ENCODE measurements around the gene LAPTM4A. TPM values are rescaled to one million over a fixed set of nuclear protein-coding genes. Genes with fewer than 3 reads are reported as not detected.
A peak's percentile ranks its signal among the peaks of the same experiment; 100 is the strongest.

Gene LAPTM4A
- total and polyA plus RNA-seq, 4 donors, result 211 to 327 (median 246) TPM

DNA sequence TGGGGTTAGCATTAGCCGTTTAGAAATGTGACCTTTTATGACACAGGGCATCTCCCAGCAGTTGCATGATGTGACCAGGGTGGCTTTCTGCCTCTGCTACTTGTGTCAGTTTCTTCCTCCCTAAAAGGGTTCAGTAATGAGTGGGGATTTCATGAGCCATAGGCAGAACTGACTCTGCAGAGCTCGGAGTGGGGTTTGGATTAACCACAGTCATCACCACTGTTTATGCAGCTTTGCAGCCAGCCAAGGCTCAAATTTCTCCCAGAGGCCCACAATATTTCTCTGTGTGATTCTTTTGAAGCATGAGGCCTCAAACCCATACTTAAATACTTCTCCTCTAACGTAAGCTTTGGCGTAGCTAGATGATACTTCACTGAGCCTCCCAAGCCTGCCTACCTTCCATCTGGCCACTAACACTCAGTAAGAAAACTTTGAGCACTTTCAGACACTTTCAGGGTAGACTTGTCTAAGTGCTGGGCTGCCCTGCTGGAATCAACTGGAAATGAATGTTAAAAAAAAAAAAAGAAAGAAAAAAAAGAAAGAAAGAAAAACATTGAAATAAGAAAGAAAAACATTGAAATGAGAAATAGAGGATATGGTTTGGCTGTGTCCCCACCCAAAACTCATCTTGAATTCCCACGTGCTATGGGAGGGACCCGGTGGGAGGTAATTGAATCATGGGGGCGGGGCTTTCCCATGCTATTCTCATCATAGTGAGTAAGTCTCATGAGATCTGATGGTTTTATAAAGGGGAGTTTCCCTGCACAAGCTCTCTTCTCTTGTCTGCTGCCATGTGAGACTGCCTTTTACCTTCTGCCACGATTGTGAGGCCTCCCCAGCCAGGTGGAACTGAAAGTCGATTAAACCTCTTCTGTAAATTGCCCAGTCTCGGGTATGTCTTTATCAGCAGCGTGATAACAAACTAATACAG, 11.5 kb upstream of the LAPTM4A start:
- DNase-seq, result peak; percentile 75 to 84
- peak overlapping the region; percentile 15 to 42 for H3K27ac ChIP-seq (ENCODE audit: low read depth in 1 of 2, low read length in 2 of 2)
- H3K9me3 ChIP-seq (ENCODE audit: control insufficient read depth, low read length), result no peaks in the 10 kb centered on the region
- peak; percentile 83 for ATAC-seq (ENCODE audit: low FRiP score)
- no peaks in the 10 kb centered on the region for H3K36me3 ChIP-seq (ENCODE audit: control insufficient read depth in 1 of 2, insufficient read depth in 2 of 2, low read length in 1 of 2)
- intact Hi-C loops (cut with DNase I), result no loop called here
- H3K27me3 ChIP-seq (ENCODE audit: control insufficient read depth in 1 of 2, insufficient read depth in 2 of 2, low read length in 1 of 2), result no peaks in the 10 kb centered on the region
- H3K4me3 ChIP-seq (ENCODE audit: low read length in 2 of 2), result no peak overlapping the region
- H3K4me1 ChIP-seq (ENCODE audit: control insufficient read depth in 1 of 2, insufficient read depth in 2 of 2, low read length in 2 of 2), result no peaks in the 10 kb centered on the region
- 38 to 46% methylated on average over 11 of the region's 11 CpGs for WGBS, 2 donors

DNA sequence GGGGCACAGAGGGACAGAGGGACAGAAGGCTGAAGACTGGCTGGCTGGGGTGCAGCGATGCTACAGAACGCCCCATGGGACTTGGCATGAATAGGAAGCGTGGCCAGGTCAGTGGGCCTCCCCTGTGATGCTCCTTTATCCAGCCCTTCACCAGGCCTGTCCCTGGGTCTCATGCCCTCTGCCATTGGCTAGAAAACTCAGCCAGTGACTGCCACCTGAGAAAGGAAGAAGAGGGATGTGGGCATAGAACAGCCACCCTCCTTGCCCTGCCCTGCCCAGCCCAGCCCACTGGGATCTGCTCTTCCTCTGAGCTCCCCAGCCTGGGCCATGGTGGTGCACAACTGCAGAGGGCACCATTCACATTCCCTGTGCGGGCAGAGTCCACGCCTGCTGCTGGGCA, 10.5 kb upstream of the LAPTM4A start:
- intact Hi-C loops (cut with DNase I), result no loop called here
- Histone ChIP-seq H3K27ac (ENCODE audit: low read depth in 1 of 2, low read length in 2 of 2) (peak overlapping the region in 1 of 2 donors; percentile 7), H3K4me3 (ENCODE audit: low read length in 2 of 2) (no peak overlapping the region), H3K9me3 (ENCODE audit: control insufficient read depth, low read length) (no peaks in the 10 kb centered on the region), H3K36me3 (ENCODE audit: control insufficient read depth in 1 of 2, insufficient read depth in 2 of 2, low read length in 1 of 2) (no peaks in the 10 kb centered on the region), H3K4me1 (ENCODE audit: control insufficient read depth in 1 of 2, insufficient read depth in 2 of 2, low read length in 2 of 2) (no peaks in the 10 kb centered on the region), H3K27me3 (ENCODE audit: control insufficient read depth in 1 of 2, insufficient read depth in 2 of 2, low read length in 1 of 2) (no peaks in the 10 kb centered on the region)
- 94 to 96% methylated on average over 5 of the region's 5 CpGs for whole genome bisulfite sequencing, 2 donors
- no peak for DNase-seq
- ATAC-seq (ENCODE audit: low FRiP score), result no peak

DNA sequence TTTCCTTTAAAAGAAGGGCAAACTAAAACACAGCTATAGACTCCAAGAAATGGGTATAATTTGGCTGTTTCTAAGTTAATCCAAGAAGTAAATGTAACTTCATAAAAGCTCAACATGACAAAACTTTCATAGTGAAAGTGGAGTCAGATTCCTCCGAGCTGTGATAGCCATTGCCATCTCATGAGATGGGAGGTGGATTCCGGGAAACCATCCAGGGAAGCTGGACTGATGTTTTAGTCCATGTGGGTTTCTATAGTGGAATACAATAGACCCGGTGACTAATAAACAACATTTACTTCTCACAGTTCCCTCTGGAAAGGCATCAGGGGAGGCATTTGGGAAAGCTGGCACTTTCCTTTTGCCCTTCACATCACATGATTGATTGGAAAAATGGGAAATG, 10.0 kb upstream of the LAPTM4A start:
- no peaks in the 10 kb centered on the region for H3K27me3 ChIP-seq (ENCODE audit: control insufficient read depth in 1 of 2, insufficient read depth in 2 of 2, low read length in 1 of 2)
- no peaks in the 10 kb centered on the region for H3K9me3 ChIP-seq (ENCODE audit: control insufficient read depth, low read length)
- no peak overlapping the region for H3K27ac ChIP-seq (ENCODE audit: low read depth in 1 of 2, low read length in 2 of 2)
- H3K4me1 ChIP-seq (ENCODE audit: control insufficient read depth in 1 of 2, insufficient read depth in 2 of 2, low read length in 2 of 2), result no peaks in the 10 kb centered on the region
- no peak for ATAC-seq (ENCODE audit: low FRiP score)
- DNase-seq, result no peak
- no peaks in the 10 kb centered on the region for H3K36me3 ChIP-seq (ENCODE audit: control insufficient read depth in 1 of 2, insufficient read depth in 2 of 2, low read length in 1 of 2)
- WGBS, 2 donors, result 77 to 82% methylated on average over 3 of the region's 3 CpGs
- intact Hi-C loops (cut with DNase I), result no loop called here
- no peak overlapping the region for H3K4me3 ChIP-seq (ENCODE audit: low read length in 2 of 2)

DNA sequence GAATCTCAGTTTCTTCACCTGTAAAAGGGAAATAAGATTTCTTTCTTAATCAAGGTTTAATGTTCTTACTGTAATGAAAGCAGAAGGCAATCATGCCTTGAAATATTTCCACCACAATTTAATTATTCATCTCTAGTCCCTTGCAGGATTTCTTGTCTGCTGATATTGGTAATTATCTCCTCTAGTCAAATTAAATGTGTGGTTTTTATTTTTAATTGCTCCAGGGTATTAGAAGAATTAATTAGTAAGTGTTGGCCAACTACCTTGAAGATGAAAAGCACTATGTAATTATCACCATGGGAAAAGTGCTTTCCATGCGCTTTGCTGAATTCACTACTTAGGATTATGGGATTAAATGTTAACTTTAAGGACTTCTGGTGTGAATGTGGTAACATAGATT, 8.7 kb upstream of the LAPTM4A start:
- Histone ChIP-seq H3K4me1 (ENCODE audit: control insufficient read depth in 1 of 2, insufficient read depth in 2 of 2, low read length in 2 of 2) (no peaks in the 10 kb centered on the region), H3K27ac (ENCODE audit: low read depth in 1 of 2, low read length in 2 of 2) (no peak overlapping the region), H3K9me3 (ENCODE audit: control insufficient read depth, low read length) (no peaks in the 10 kb centered on the region), H3K4me3 (ENCODE audit: low read length in 2 of 2) (no peak overlapping the region), H3K27me3 (ENCODE audit: control insufficient read depth in 1 of 2, insufficient read depth in 2 of 2, low read length in 1 of 2) (no peaks in the 10 kb centered on the region), H3K36me3 (ENCODE audit: control insufficient read depth in 1 of 2, insufficient read depth in 2 of 2, low read length in 1 of 2) (no peaks in the 10 kb centered on the region)
- intact Hi-C loops (cut with DNase I), result no loop called here
- ATAC-seq (ENCODE audit: low FRiP score) (no peak), DNase-seq (no peak)
- 98 to 100% methylated on average over 1 of the region's 1 CpG for WGBS, 2 donors

DNA sequence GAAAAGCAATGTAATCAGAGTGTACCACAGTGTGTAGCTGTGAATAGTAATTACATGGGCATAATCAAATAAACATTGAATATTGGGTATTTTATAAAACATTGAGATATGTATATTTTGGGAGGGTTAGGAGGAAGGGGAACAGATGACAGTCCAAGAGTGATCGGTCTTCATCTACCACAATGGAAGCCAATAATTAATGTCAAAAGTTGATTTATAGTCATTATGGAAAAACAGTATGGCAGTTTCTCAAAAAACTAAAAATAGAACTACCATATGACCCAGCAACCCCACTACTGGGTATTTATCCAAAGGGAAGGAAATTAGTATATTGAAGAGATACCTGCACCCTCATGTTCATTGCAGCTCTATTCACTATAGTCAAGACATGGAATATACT, 5.8 kb upstream of the LAPTM4A start:
- DNase-seq (no peak), ATAC-seq (ENCODE audit: low FRiP score) (no peak)
- H3K27me3 ChIP-seq (ENCODE audit: control insufficient read depth in 1 of 2, insufficient read depth in 2 of 2, low read length in 1 of 2), result no peaks in the 10 kb centered on the region
- no peaks in the 10 kb centered on the region for H3K4me1 ChIP-seq (ENCODE audit: control insufficient read depth in 1 of 2, insufficient read depth in 2 of 2, low read length in 2 of 2)
- no peak overlapping the region for H3K27ac ChIP-seq (ENCODE audit: low read depth in 1 of 2, low read length in 2 of 2)
- H3K4me3 ChIP-seq (ENCODE audit: low read length in 2 of 2), result no peak overlapping the region
- no peaks in the 10 kb centered on the region for H3K36me3 ChIP-seq (ENCODE audit: control insufficient read depth in 1 of 2, insufficient read depth in 2 of 2, low read length in 1 of 2)
- intact Hi-C loops (cut with DNase I), result no loop called here
- WGBS, 2 donors, result 85 to 91% methylated on average over 1 of the region's 1 CpG
- no peaks in the 10 kb centered on the region for H3K9me3 ChIP-seq (ENCODE audit: control insufficient read depth, low read length)

DNA sequence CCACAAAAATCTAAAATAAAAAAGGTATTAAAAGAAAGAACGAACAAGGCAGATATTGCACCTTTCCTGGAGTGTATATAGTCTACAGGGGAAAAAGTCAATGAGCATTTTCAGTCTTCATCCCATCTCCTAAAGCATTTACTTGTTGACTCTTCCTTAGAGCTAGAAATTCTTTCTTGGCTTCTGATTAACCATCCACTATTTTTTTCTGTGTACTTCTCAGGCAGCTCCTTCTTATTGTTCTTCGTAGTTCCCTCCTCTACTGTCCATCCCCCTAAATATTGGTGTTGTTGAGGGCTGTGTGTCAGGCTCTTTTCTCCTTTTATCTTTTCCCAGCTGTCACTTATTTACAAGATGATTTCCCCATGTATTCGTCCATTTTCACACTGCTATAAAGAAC, 3.5 kb upstream of the LAPTM4A start:
- H3K27ac ChIP-seq (ENCODE audit: low read depth in 1 of 2, low read length in 2 of 2), result no peak overlapping the region
- no peak overlapping the region for H3K4me3 ChIP-seq (ENCODE audit: low read length in 2 of 2)
- no peaks in the 10 kb centered on the region for H3K36me3 ChIP-seq (ENCODE audit: control insufficient read depth in 1 of 2, insufficient read depth in 2 of 2, low read length in 1 of 2)
- H3K9me3 ChIP-seq (ENCODE audit: control insufficient read depth, low read length), result no peaks in the 10 kb centered on the region
- ATAC-seq (ENCODE audit: low FRiP score) (no peak), DNase-seq (no peak)
- H3K27me3 ChIP-seq (ENCODE audit: control insufficient read depth in 1 of 2, insufficient read depth in 2 of 2, low read length in 1 of 2), result no peaks in the 10 kb centered on the region
- no peaks in the 10 kb centered on the region for H3K4me1 ChIP-seq (ENCODE audit: control insufficient read depth in 1 of 2, insufficient read depth in 2 of 2, low read length in 2 of 2)
- intact Hi-C loops (cut with DNase I), result no loop called here
- 95% methylated on average over 3 of the region's 3 CpGs for WGBS, 2 donors

DNA sequence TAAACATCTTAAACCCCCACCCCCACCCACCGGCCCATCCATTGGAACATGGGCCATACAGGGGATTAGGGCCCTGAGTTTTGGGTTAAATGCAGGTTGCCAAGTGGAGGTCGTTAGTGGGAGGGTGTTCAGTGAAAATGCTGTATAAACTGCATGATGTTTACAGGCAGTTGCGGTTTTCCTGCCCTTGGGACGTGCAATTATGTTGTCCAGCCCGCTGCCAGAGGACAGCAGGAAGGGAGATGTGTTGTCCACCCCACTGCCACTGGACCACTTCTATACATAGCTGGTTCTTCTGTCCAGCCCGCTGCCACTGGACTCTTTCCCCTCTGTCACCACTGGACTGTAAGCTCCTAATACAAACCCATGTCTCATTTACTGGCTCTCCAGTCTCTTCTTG, 2.7 kb upstream of the LAPTM4A start:
- H3K27ac ChIP-seq (ENCODE audit: low read depth in 1 of 2, low read length in 2 of 2), result no peak overlapping the region
- no peak for DNase-seq
- ATAC-seq (ENCODE audit: low FRiP score), result no peak
- no peaks in the 10 kb centered on the region for H3K36me3 ChIP-seq (ENCODE audit: control insufficient read depth in 1 of 2, insufficient read depth in 2 of 2, low read length in 1 of 2)
- peaks cover 0 to 1% of the 10 kb centered on the region in 2 donors for H3K4me1 ChIP-seq (ENCODE audit: control insufficient read depth in 1 of 2, insufficient read depth in 2 of 2, low read length in 2 of 2)
- H3K27me3 ChIP-seq (ENCODE audit: control insufficient read depth in 1 of 2, insufficient read depth in 2 of 2, low read length in 1 of 2), result no peaks in the 10 kb centered on the region
- intact Hi-C loops (cut with DNase I), result no loop called here
- H3K9me3 ChIP-seq (ENCODE audit: control insufficient read depth, low read length), result no peaks in the 10 kb centered on the region
- H3K4me3 ChIP-seq (ENCODE audit: low read length in 2 of 2), result no peak overlapping the region
- WGBS, 2 donors, result 92 to 94% methylated on average over 6 of the region's 6 CpGs

DNA sequence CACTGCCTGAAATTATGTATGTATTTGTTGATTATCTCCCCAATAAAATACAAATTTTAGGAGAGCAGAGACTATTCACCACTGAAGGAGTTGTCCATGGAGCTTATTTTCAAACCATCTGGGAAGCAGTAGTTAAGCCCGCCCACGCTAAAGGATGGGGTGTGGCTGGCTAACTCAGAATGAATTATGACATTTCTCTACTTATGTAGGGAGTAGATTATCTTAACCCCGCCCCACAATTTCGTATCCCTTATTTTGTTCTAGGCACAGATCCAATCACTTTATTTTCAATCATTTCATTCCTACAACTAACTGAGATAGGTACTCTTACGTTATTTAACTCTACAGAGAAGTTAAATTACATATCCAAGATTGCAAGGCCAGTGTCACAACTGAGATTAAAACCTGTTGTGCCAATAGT, 1.4 kb upstream of the LAPTM4A start:
- Histone ChIP-seq H3K36me3 (ENCODE audit: control insufficient read depth in 1 of 2, insufficient read depth in 2 of 2, low read length in 1 of 2) (no peaks in the 10 kb centered on the region), H3K4me3 (ENCODE audit: low read length in 2 of 2) (peak overlapping the region; percentile 54 to 80), H3K4me1 (ENCODE audit: control insufficient read depth in 1 of 2, insufficient read depth in 2 of 2, low read length in 2 of 2) (peaks cover 0 to 1% of the 10 kb centered on the region in 2 donors), H3K27ac (ENCODE audit: low read depth in 1 of 2, low read length in 2 of 2) (no peak overlapping the region), H3K9me3 (ENCODE audit: control insufficient read depth, low read length) (no peaks in the 10 kb centered on the region), H3K27me3 (ENCODE audit: control insufficient read depth in 1 of 2, insufficient read depth in 2 of 2, low read length in 1 of 2) (no peaks in the 10 kb centered on the region)
- DNase-seq (peak; percentile 73 to 81), ATAC-seq (ENCODE audit: low FRiP score) (no peak)
- intact Hi-C loops (cut with DNase I), result no loop called here
- WGBS, 2 donors, result 7 to 8% methylated on average over 5 of the region's 5 CpGs

DNA sequence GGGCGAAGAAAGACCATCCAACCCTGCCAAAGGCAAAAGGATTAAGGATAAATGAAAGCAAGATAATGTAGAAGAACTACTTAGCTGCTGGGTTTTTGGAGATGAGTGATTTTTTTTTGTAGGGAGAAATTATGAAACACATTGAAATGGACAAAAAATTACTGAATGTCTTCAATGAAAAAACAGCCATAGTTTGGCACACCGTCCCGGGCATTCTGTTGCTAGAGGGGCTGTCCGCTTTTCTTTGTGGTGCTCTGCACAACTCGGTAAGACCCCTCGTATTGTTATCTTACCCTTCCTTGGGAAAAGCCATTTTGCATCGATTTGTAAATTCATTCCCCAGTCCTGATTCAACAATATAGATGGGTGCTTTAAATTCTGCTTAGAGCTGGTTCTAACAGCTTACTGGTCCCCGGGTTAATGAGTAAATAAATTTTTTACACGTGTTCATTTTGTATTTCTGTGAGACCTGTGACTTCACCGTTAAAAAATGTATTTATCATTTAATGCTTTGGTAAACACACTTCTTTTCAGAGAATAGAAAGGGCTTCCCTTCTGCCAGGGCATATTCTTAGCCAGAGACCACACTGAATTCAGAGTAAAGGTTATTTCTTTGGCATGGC, 912 bp upstream of the LAPTM4A start:
- intact Hi-C loops (cut with DNase I), result no loop called here

More for the DNA sequence above, 912 bp upstream of the LAPTM4A start:
- Histone ChIP-seq H3K27ac (ENCODE audit: low read depth in 1 of 2, low read length in 2 of 2) (peak overlapping the region in 1 of 2 donors; percentile 98), H3K4me1 (ENCODE audit: control insufficient read depth in 1 of 2, insufficient read depth in 2 of 2, low read length in 2 of 2) (peaks cover 0 to 1% of the 10 kb centered on the region in 2 donors), H3K9me3 (ENCODE audit: control insufficient read depth, low read length) (no peaks in the 10 kb centered on the region), H3K36me3 (ENCODE audit: control insufficient read depth in 1 of 2, insufficient read depth in 2 of 2, low read length in 1 of 2) (no peaks in the 10 kb centered on the region), H3K27me3 (ENCODE audit: control insufficient read depth in 1 of 2, insufficient read depth in 2 of 2, low read length in 1 of 2) (no peaks in the 10 kb centered on the region), H3K4me3 (ENCODE audit: low read length in 2 of 2) (peak overlapping the region; percentile 54 to 80)
- no peak for DNase-seq
- ATAC-seq (ENCODE audit: low FRiP score), result no peak
- WGBS, 2 donors, result 1% methylated on average over 10 of the region's 10 CpGs
